ENCODE data around the gene FMN1.

DNA sequence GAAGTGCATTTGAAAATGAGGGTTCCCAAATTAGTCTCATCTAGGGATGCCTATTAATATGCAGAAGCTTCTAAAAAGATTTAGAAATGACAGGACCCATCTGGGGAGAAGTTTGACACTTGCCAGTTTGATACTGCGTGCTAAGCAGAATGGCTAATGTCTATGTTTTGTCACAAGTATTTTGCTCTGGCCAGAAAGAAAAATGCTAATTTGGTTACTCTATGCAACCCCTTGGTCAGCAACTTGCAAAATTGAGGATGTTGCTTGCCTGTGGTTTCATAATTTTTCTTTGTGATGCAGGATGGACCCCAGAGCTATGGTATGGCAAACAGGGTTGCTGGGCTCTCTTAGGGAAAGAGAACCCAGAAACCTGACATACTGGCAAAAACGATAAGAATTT, 148.2 kb downstream of the FMN1 start:
- no peak for TF ChIP-seq TEAD4 (IDR thresholded peaks at IDR 0.05)
- no peak for TF ChIP-seq EP300 (IDR thresholded peaks at IDR 0.05; ENCODE audit: borderline replicate concordance)

All from Ishikawa (cell line).